K562 (cell line): ENCODE measurements around the gene UBE2E2. TPM values are rescaled to one million over a fixed set of nuclear protein-coding genes. Genes with fewer than 3 reads are reported as not detected.

Source experiments
- ATAC-seq: fragments of 200-7000 bp; cut with Tn5 transposase; 3 replicates; pipeline ENCODE4 v1.9.1; 2020; ENCODE audit warnings: moderate library complexity
- BruUV-seq: library from RNA; stranded (reverse); fragments of 400-500 nt; replicated peaks from 2 replicates; lab custom pipeline; 2021; lab: Mats Ljungman, UMichigan
- CTCF ChIA-PET: fragments of 300-600 bp; formaldehyde crosslinking; extraction: SDS; loops from one replicate; lab custom pipeline; 2021; ENCODE audit warnings: low intra/inter-chr PET ratio; lab: Yijun Ruan, JAX
- POLR2A ChIA-PET: fragments of 300-600, 350-650 bp; sonication (Branson Sonifier 250); formaldehyde crosslinking; extraction: SDS; loops from one replicate; lab custom pipeline; 2021; ENCODE audit warnings: antibody characterized with exemption, inconsistent platforms; lab: Yijun Ruan, JAX
- DNase-seq, 4 experiments: peaks; one replicate each; pipeline versions ENCODE4 v3.0.0 to v3.0.0-alpha.2; 2011 to 2018; ENCODE audit warnings: low spot score in 3 of 4, mixed read lengths in 3 of 4; ENCODE audit errors: extremely low read depth in 1 of 4
- FAIRE-seq: peaks from 2 replicates; lab custom pipeline; 2011; peaks lifted over from hg19 to GRCh38; lab: Jason Lieb, UNC
- H2AFZ ChIP-seq: 2 replicates; pipeline ENCODE4 v1.6.0; 2011; ENCODE audit warnings: low read depth, low read length, control low read depth, inconsistent platforms
- H3K27ac ChIP-seq: fragments of 200-600 bp; 3 replicates; pipeline ENCODE4 v1.8.0; 2011; ENCODE audit warnings: low read depth, mild to moderate bottlenecking, control low read depth, inconsistent platforms, low read length, moderate library complexity, mixed read lengths; ENCODE audit errors: extremely low read depth
- H3K27me3 ChIP-seq, 2 experiments: fragments of 300-600 bp in 1 of 2; 2 replicates in 1 of 2; 3 replicates in 1 of 2; pipeline versions ENCODE4 v1.6.0 to v1.8.0; 2011; ENCODE audit warnings: inconsistent platforms in 2 of 2, low read length in 2 of 2, mild to moderate bottlenecking in 1 of 2, mixed read lengths in 1 of 2, moderate library complexity in 1 of 2; ENCODE audit not compliant: control insufficient read depth in 2 of 2, insufficient read depth in 2 of 2
- H3K36me3 ChIP-seq: fragments of 300-600 bp; 3 replicates; pipeline ENCODE4 v1.8.0; 2011; ENCODE audit warnings: mild to moderate bottlenecking, low read length, inconsistent platforms; ENCODE audit not compliant: control insufficient read depth, insufficient read depth
- H3K4me1 ChIP-seq, 2 experiments: fragments of 200-600 bp in 1 of 2; replicated peaks in 1 of 2; 2 replicates in 1 of 2; 3 replicates in 1 of 2; pipeline versions ENCODE4 v1.5.1 to v1.8.0; 2011; ENCODE audit warnings: inconsistent platforms in 2 of 2, low read length in 2 of 2, mild to moderate bottlenecking in 1 of 2, mixed read lengths in 1 of 2, moderate library complexity in 1 of 2; ENCODE audit not compliant: control insufficient read depth in 2 of 2, insufficient read depth in 2 of 2
- H3K4me2 ChIP-seq: 2 replicates; pipeline ENCODE4 v1.6.1; 2011; ENCODE audit warnings: low read length, control low read depth, inconsistent platforms, mixed read lengths; ENCODE audit not compliant: insufficient read depth
- H3K4me3 ChIP-seq: fragments of 200-600 bp; sonication (generic), shearing (Covaris generic); 2 replicates; pipeline ENCODE4 v1.5.1; 2016; ENCODE audit warnings: control low read depth, inconsistent platforms
- H3K79me2 ChIP-seq: fragments of 200-600 bp; 3 replicates; pipeline ENCODE4 v1.8.0; 2011; ENCODE audit warnings: low read length, inconsistent platforms; ENCODE audit not compliant: control insufficient read depth, insufficient read depth
- H3K9ac ChIP-seq, 2 experiments: 2 replicates each; pipeline versions ENCODE4 v1.6.0 to v1.6.1; 2011; ENCODE audit warnings: low read depth in 2 of 2, low read length in 2 of 2, control low read depth in 1 of 2, inconsistent platforms in 1 of 2, mild to moderate bottlenecking in 1 of 2, mixed read lengths in 1 of 2; ENCODE audit not compliant: insufficient read depth in 1 of 2
- H3K9me1 ChIP-seq: one replicate; pipeline ENCODE4 v1.6.0; 2011; ENCODE audit warnings: inconsistent platforms, mild to moderate bottlenecking, low read length, moderate library complexity; ENCODE audit not compliant: control insufficient read depth, insufficient read depth
- H3K9me3 ChIP-seq: replicated peaks from 2 replicates; pipeline ENCODE4 v1.5.1; 2011; ENCODE audit warnings: low read depth, low read length, inconsistent platforms; ENCODE audit not compliant: control insufficient read depth, insufficient read depth
- H4K20me1 ChIP-seq: replicated peaks from 2 replicates; pipeline ENCODE4 v1.6.1; 2011; ENCODE audit warnings: low read length, inconsistent platforms, mixed read lengths; ENCODE audit not compliant: control insufficient read depth, insufficient read depth
- GABPB2 ChIP-seq: fragments of 250-450 bp; sonication (Bioruptor Pico); conservative IDR thresholded peaks from 2 replicates; pipeline ENCODE4 v1.5.1; 2021; ENCODE audit warnings: mild to moderate bottlenecking
- HDAC6 ChIP-seq: IDR thresholded peaks from 2 replicates; pipeline ENCODE4 v1.6.1; 2012; ENCODE audit warnings: low read depth, mild to moderate bottlenecking, control low read depth, inconsistent platforms, low read length, moderate library complexity
- HNRNPUL1 ChIP-seq: fragments of 200-400 bp; formaldehyde crosslinking; IDR thresholded peaks from 2 replicates; pipeline ENCODE4 v1.6.1; 2017; ENCODE audit warnings: low read length
- LARP7 ChIP-seq: fragments of 450-650 bp; IDR thresholded peaks from 2 replicates; pipeline ENCODE4 v1.6.1; 2016
- NFIX ChIP-seq: fragments of 250-450 bp; sonication (Bioruptor Pico); IDR thresholded peaks from 2 replicates; pipeline ENCODE4 v1.4.0; 2020; ENCODE audit warnings: low read depth, mild to moderate bottlenecking, moderate library complexity
- TAL1 ChIP-seq: fragments of 450-650 bp; IDR thresholded peaks from 2 replicates; pipeline ENCODE4 v1.6.1; 2016; ENCODE audit warnings: mild to moderate bottlenecking
- TEAD2 ChIP-seq: fragments of 450-650 bp; IDR thresholded peaks from 2 replicates; pipeline ENCODE4 v1.6.1; 2016; ENCODE audit warnings: missing genetic modification characterization, control low read depth, missing compliant biosample characterization
- ZKSCAN1 ChIP-seq: fragments of 150-350 bp; IDR thresholded peaks from 2 replicates; pipeline ENCODE4 v1.6.1; 2016; ENCODE audit warnings: low read depth, low read length
- ZNF75A ChIP-seq: fragments of 450-650 bp; formaldehyde crosslinking; IDR thresholded peaks from 2 replicates; pipeline ENCODE4 v1.4.0; 2020; ENCODE audit warnings: mild to moderate bottlenecking
- WGBS: fragments of 100-300 bp; shearing (Covaris generic); methylation state at CpG from one replicate; pipeline ENCODE4 v1.1.6; 2016; ENCODE audit warnings: low coverage, mixed read lengths; ENCODE audit not compliant: insufficient coverage; ENCODE audit errors: missing lambda C conversion rate; 5-methylcytosine and 5-hydroxymethylcytosine counted together
- in situ Hi-C: fragments of 300-500 bp; cut with MboI; formaldehyde crosslinking; loops from 4 replicates; pipeline ENCODE4 v1.15.0; 2018; ENCODE audit warnings: inconsistent platforms, mixed read lengths
- intact Hi-C: fragments of 100-400 bp; cut with micrococcal nuclease; formaldehyde crosslinking; loops from 2 replicates; pipeline ENCODE4 v1.14.2; 2022
- polyA plus RNA-seq, 8 experiments: library from polyadenylated mRNA; depleted of rRNA in 4 of 8; stranded (reverse) in 5 of 8; unstranded in 3 of 8; fragments of >200 nt; fragmentation: Nextera tagmentation in 2 of 8; fragmentation: Illumina TruSeq in 1 of 8; extraction: Ambion mirVana in 2 of 8; extraction: Trizol in 1 of 8; gene quantifications; 2 replicates each; pipeline versions ENCODE4 v1.2.1 to v1.2.3, GENCODE V29; 2011 to 2014; ENCODE audit warnings: inconsistent platforms in 1 of 8, missing spikeins in 1 of 8
- total RNA-seq, 7 experiments: library from RNA; depleted of rRNA in 6 of 7; stranded (reverse); fragments of >200 nt in 6 of 7; fragmentation: Illumina TruSeq in 2 of 7; extraction: Trizol in 2 of 7; gene quantifications; 2 replicates each; pipeline versions ENCODE4 v1.2.1 to v1.2.3, GENCODE V29; 2011 to 2021; ENCODE audit warnings: low replicate concordance in 1 of 7
- TF ChIP-seq, protein P1 (sequence below): IDR thresholded peaks from 2 replicates; pipeline ENCODE4 v1.6.1; 2011; ENCODE audit warnings: borderline replicate concordance, low read depth, mild to moderate bottlenecking, moderate library complexity, low read length; ENCODE audit not compliant: insufficient read depth, poor library complexity, severe bottlenecking
- TF ChIP-seq, protein P2 (sequence below): fragments of 200-400 bp; formaldehyde crosslinking; IDR thresholded peaks from 2 replicates; pipeline ENCODE4 v1.6.1; 2017; ENCODE audit warnings: mild to moderate bottlenecking, low read depth, low read length, moderate library complexity
- TF ChIP-seq, protein P3 (sequence below): fragments of 250-450 bp; sonication (Bioruptor Pico); IDR thresholded peaks from 2 replicates; pipeline ENCODE4 v1.4.0; 2020; ENCODE audit warnings: mild to moderate bottlenecking, moderate library complexity
- TF ChIP-seq, protein P4 (sequence below): sonication (generic); formaldehyde crosslinking; IDR thresholded peaks from 2 replicates; pipeline ENCODE4 v1.8.1; 2023; ENCODE audit warnings: mild to moderate bottlenecking, missing genetic modification reagents

The UBE2E2 gene
- total and polyA plus RNA-seq, 9 of the 15 experiments (the other 6 are each of a cell fraction or from before 2014, with no cell fraction given), result 0.22 to 5.1 (median 1.9) TPM

DNA sequence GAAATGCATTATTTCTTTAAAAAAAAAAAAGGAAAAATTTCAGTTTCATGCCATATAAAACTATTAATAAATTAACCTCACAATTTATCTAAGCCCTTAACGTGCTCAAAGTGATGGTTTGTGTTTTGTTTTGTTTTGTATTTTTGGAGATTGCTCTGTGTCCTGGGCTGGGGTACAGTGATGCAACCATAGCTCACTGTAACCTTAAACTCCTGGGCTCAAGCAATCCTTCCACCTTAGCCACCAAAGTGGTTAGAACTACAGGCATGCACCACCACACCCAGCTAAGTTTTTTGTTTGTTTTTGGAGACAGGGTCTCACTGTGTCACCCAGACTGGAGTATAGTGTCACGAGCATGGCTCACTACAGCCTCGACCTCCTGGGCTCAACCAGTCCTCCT is 180.7 kb downstream of the UBE2E2 start (continued):
- TF ChIP-seq, protein P1, sequence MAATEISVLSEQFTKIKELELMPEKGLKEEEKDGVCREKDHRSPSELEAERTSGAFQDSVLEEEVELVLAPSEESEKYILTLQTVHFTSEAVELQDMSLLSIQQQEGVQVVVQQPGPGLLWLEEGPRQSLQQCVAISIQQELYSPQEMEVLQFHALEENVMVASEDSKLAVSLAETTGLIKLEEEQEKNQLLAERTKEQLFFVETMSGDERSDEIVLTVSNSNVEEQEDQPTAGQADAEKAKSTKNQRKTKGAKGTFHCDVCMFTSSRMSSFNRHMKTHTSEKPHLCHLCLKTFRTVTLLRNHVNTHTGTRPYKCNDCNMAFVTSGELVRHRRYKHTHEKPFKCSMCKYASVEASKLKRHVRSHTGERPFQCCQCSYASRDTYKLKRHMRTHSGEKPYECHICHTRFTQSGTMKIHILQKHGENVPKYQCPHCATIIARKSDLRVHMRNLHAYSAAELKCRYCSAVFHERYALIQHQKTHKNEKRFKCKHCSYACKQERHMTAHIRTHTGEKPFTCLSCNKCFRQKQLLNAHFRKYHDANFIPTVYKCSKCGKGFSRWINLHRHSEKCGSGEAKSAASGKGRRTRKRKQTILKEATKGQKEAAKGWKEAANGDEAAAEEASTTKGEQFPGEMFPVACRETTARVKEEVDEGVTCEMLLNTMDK, result no peak
- no peak for TF ChIP-seq TEAD2 (tag)
- no peak for TF ChIP-seq ZKSCAN1
- TF ChIP-seq LARP7, result no peak
- TF ChIP-seq HDAC6, result no peak
- TF ChIP-seq GABPB2, result no peak

DNA sequence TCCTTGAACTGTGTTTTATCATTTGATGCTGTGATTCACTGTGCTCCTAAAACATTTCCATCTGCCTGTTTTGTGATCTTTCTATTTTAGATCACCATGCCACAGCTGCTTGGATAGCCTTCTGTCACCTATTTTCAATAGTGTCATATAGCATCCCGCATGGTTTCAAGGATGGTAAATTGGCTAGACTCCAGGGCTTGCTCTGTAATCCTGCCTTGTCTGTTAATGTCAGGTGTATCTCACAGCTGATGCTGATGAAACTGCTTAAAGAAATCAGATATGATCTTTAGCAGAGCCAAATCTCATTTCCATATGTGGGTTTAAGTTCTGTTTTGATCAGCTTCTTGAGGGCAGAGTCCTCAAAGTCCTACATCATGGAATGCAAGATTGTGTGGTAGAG is 182.2 kb downstream of the UBE2E2 start:
- intact Hi-C loops (no loop called here), in situ Hi-C loops (no loop called here)
- Histone ChIP-seq H3K27ac (no peak overlapping the region), H3K9me3 (0 out of 2 replicates have a peak, but pooled peaks cover 2% of the 10 kb centered on the region), H4K20me1 (no peaks in the 10 kb centered on the region), H2AFZ (no peak overlapping the region), H3K27me3 (no peaks in the 10 kb centered on the region), H3K9ac (no peak overlapping the region), H3K79me2 (no peaks in the 10 kb centered on the region), H3K36me3 (no peaks in the 10 kb centered on the region), H3K4me2 (no peak overlapping the region), H3K4me3 (no peak overlapping the region), H3K4me1 (no peaks in the 10 kb centered on the region), H3K9me1 (no peaks in the 10 kb centered on the region)
- ChIA-PET CTCF (no interaction called here), POLR2A (no interaction called here)
- FAIRE-seq (no peak), DNase-seq (no peak), ATAC-seq (no peak)
- WGBS, result 3% methylated on average over 1 of the region's 1 CpG
- BruUV-seq, result no TSS peak
- TF ChIP-seq, protein P2, sequence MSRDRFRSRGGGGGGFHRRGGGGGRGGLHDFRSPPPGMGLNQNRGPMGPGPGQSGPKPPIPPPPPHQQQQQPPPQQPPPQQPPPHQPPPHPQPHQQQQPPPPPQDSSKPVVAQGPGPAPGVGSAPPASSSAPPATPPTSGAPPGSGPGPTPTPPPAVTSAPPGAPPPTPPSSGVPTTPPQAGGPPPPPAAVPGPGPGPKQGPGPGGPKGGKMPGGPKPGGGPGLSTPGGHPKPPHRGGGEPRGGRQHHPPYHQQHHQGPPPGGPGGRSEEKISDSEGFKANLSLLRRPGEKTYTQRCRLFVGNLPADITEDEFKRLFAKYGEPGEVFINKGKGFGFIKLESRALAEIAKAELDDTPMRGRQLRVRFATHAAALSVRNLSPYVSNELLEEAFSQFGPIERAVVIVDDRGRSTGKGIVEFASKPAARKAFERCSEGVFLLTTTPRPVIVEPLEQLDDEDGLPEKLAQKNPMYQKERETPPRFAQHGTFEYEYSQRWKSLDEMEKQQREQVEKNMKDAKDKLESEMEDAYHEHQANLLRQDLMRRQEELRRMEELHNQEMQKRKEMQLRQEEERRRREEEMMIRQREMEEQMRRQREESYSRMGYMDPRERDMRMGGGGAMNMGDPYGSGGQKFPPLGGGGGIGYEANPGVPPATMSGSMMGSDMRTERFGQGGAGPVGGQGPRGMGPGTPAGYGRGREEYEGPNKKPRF, result no peak
- TF ChIP-seq HNRNPUL1 (no peak), ZNF75A (CRISPR knock-in tag) (no peak), TAL1 (no peak), NFIX (CRISPR knock-in tag) (no peak)
- TF ChIP-seq, protein P3, sequence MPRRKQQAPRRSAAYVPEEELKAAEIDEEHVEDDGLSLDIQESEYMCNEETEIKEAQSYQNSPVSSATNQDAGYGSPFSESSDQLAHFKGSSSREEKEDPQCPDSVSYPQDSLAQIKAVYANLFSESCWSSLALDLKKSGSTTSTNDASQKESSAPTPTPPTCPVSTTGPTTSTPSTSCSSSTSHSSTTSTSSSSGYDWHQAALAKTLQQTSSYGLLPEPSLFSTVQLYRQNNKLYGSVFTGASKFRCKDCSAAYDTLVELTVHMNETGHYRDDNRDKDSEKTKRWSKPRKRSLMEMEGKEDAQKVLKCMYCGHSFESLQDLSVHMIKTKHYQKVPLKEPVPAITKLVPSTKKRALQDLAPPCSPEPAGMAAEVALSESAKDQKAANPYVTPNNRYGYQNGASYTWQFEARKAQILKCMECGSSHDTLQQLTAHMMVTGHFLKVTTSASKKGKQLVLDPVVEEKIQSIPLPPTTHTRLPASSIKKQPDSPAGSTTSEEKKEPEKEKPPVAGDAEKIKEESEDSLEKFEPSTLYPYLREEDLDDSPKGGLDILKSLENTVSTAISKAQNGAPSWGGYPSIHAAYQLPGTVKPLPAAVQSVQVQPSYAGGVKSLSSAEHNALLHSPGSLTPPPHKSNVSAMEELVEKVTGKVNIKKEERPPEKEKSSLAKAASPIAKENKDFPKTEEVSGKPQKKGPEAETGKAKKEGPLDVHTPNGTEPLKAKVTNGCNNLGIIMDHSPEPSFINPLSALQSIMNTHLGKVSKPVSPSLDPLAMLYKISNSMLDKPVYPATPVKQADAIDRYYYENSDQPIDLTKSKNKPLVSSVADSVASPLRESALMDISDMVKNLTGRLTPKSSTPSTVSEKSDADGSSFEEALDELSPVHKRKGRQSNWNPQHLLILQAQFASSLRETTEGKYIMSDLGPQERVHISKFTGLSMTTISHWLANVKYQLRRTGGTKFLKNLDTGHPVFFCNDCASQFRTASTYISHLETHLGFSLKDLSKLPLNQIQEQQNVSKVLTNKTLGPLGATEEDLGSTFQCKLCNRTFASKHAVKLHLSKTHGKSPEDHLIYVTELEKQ, result no peak
- TF ChIP-seq, protein P4, sequence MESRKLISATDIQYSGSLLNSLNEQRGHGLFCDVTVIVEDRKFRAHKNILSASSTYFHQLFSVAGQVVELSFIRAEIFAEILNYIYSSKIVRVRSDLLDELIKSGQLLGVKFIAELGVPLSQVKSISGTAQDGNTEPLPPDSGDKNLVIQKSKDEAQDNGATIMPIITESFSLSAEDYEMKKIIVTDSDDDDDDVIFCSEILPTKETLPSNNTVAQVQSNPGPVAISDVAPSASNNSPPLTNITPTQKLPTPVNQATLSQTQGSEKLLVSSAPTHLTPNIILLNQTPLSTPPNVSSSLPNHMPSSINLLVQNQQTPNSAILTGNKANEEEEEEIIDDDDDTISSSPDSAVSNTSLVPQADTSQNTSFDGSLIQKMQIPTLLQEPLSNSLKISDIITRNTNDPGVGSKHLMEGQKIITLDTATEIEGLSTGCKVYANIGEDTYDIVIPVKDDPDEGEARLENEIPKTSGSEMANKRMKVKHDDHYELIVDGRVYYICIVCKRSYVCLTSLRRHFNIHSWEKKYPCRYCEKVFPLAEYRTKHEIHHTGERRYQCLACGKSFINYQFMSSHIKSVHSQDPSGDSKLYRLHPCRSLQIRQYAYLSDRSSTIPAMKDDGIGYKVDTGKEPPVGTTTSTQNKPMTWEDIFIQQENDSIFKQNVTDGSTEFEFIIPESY (CRISPR knock-in tag), result no peak
